Activated CD8-positive, alpha-beta memory T cell treated with anti-CD3 and anti-CD28 coated beads, Interleukin-2, amount 50 U/mL, for 1 hour (primary cell): ENCODE measurements around the gene OR11H6.
"Not testable (repeated sequence)": the region's sequence is repeated elsewhere in the genome, so short reads cannot be mapped to it uniquely, and the experiment has no call there.

Experiments
- DNase-seq: peaks from one replicate; pipeline ENCODE4 v3.0.0-alpha.2; 2020; ENCODE audit errors: extremely low read depth

OR11H6 gene

DNA sequence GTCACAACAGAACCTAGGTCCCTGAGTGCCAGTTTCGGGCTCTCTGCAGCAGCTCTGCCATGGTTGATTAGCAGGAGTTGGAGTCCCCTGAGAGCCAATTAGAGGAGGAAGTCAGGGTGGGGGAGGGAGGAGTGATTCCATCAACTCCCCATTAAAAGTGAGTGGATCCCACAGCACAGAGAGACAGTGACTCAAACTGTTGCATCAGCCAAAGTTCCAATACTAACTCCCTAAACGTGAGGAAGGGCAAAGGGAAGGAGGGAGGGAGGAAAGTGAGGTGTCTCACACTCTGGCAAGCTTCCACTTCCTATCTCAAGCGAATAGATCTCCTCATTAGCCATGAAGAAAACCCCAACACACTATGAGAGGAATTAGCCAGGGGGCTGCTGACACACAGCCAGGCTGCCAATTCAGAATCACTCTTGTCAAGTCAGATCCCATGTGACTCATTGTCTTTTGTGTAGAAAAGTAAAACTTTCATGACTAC is 39.2 kb downstream of the OR11H6 start:
- no peak for DNase-seq

- not testable (repeated sequence) for DNase-seq
These were observed 40.9 kb downstream of the OR11H6 start for GRCh38 chr14:20264361-20264760.

DNA sequence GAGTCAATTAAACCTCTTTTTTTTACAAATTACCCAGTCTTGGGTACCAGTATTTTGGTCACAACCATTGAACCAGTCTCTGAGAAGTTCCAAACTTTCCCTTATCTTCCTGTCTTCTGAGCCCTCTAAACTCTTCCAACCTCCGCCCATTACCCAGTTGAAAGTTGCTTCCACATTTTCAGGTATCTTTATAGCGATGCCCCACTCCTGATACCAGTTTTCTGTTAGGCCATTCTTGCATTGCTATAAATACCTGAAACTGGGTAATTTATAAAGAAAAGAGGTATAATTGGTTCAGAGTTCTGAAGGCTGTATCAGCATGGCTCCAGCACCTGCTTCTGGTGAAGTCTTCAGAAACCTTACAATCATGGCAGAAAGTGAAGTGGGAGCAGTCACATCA is 50.6 kb downstream of the OR11H6 start:
- no peak for DNase-seq
